NCI-H69 (cell line): Measurements from ENCODE around the gene SLC20A1.

Source experiments
- DNase-seq: peaks from one replicate; lab custom pipeline; 2025; lab: John Stamatoyannopoulos, UW

SLC20A1 gene

DNA sequence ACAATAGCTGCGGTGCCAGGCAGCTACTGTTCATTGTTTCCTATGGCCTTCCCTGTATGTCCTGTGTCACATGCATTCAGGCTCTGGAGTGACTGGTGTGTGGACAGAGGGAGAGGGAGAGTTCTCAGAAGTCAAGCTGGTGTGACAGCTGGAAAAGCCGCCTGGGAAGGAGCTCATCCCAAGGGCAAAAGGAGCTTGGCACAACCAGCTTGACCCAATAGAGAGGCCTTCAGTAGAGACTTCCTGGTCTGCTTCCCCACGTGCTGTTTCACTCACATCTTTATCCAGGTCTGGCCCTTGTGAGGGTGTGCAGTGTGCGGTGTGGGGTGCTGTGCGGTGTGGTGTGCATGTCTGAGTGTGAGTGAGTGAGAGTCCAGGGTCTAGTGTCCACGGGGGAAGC lies 64.0 kb downstream of the SLC20A1 start:
- no peak for DNase-seq

DNA sequence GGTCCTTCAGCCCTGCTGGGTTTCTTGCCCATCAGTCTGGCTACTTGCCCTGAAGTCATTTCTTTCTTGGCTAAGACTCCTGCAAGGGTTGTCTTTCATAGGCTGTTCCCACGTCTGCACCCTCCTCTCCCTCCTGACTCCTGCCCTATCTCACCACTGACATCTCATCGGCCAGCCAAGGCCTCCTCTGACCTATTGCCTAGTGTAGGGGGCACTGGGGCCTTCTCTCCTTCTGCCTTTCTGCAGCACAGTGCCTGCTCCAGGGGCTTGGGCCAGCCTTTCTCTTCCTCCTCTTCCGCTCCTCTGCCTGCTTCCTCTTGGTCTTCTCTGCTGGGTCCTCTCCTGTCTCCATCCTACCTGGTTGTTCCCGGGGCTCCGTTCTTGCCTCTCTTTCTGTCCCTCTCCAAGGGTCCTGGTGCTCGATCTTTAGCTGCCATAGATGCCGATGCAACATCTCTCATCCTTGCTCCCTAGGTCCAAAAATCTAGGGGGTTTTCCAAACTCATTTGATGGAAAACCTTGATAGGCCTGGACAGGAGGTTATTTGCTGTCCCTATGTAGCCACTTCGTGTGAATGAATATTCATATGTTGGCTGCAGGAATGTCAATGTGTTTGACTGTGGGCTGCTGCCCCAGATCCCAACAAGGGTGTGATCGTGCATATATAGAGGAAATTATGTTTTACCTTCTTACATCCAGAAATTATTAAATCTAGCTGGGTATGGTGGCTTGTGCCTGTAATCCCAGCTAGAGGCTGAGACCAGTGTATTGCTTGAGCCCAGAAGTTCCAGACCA lies 65.4 kb downstream of the SLC20A1 start:
- no peak for DNase-seq

DNA sequence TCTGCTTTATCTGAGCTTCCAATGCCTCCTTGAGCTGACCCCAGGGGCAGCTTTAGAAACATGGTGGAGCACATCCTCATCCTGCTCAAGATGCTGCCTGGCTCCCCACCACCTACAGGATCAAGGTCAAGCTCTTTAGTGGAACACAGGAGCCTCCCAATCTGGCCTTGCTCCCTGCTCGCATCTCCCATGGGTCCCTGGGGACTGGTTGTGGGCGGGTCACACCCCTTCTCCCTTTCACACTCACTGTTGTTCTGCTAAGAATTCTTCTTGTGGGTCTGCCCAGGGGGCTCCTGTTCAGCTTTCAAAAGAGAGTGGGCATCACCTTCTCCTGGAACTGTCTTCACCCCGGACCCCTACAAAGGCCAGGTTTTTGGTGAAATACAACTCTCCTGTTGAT lies 66.7 kb downstream of the SLC20A1 start:
- DNase-seq, result no peak

DNA sequence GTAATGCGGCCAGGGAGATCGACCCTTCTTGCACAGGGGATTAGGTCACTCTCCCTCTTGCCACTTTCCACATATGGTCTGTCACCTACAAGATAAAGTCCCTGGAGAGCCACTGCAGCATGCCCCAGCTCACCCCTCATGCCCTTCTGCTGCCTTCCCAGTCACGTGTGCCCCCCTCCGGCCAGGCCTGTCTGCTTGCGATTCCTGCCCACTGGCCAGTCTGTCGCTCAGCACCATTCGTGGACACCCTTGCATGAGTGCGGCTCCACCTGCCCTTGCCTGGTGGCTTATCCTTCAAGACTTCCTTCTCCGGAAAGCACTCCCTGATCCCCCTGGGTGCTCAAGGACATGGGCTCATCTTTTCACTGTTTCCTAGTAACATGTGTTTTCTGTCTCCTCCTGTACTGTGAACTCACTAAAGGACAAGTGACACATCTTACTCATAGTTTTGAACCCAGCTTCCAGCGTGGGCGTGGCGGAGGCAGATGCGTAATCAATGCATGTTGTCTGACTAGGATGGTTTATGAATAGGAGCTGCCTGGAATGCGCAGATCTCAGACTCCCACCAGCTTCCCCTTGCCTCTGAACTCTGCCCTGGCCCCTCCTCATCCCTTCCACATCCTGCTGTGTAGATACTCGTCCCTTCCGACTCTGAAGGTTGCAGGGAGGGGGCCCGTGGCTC lies 67.3 kb downstream of the SLC20A1 start:
- DNase-seq, result no peak
